KOPT-K1 (cell line): ENCODE data around the gene BRAT1.
"Not testable (repeated sequence)": the region's sequence is repeated elsewhere in the genome, so short reads cannot be mapped to it uniquely, and the experiment has no call there.

ENCODE experiments used
- H3K27ac ChIP-seq: fragments of 200-600 bp; sonication (generic); 2 replicates; pipeline ENCODE4 v1.5.1; 2016; ENCODE audit warnings: antibody characterized with exemption, mild to moderate bottlenecking, low read depth, low read length; ENCODE audit not compliant: poor library complexity, severe bottlenecking
- H3K36me3 ChIP-seq: fragments of 200-600 bp; sonication (generic); 2 replicates; pipeline ENCODE4 v1.5.1; 2017; ENCODE audit warnings: antibody characterized with exemption, mild to moderate bottlenecking, low read length, moderate library complexity; ENCODE audit not compliant: insufficient read depth
- H3K9me3 ChIP-seq: fragments of 200-600 bp; sonication (generic); 2 replicates; pipeline ENCODE4 v1.5.1; 2017; ENCODE audit warnings: antibody characterized with exemption, low read length, mild to moderate bottlenecking; ENCODE audit not compliant: insufficient read depth, poor library complexity, severe bottlenecking

The BRAT1 gene

GRCh38 chr7:2592375-2592865, 37.1 kb upstream of the BRAT1 start:
- Histone ChIP-seq H3K36me3 (peaks cover 20% of the 10 kb centered on the region; the same call in 1 of the 2 replicates), H3K9me3 (no peaks in the 10 kb centered on the region), H3K27ac (no peak overlapping the region)

- not testable (repeated sequence) for H3K9me3 ChIP-seq, H3K27ac ChIP-seq
- peaks cover 12% of the 10 kb centered on the region; the same call in 1 of the 2 replicates for H3K36me3 ChIP-seq
These were observed 34.6 kb upstream of the BRAT1 start for GRCh38 chr7:2589941-2590340.

GRCh38 chr7:2589341-2589740, 34.0 kb upstream of the BRAT1 start:
- H3K27ac ChIP-seq: no peak overlapping the region
- H3K9me3 ChIP-seq: no peaks in the 10 kb centered on the region
- H3K36me3 ChIP-seq: 0 out of 2 replicates have a peak, but pooled peaks cover 8% of the 10 kb centered on the region

- H3K9me3 ChIP-seq: no peaks in the 10 kb centered on the region
- no peak overlapping the region for H3K27ac ChIP-seq
- no peaks in the 10 kb centered on the region for H3K36me3 ChIP-seq
These were observed 32.5 kb upstream of the BRAT1 start for GRCh38 chr7:2587778-2588177.

- no peak overlapping the region for H3K27ac ChIP-seq
- no peaks in the 10 kb centered on the region for H3K36me3 ChIP-seq
- no peaks in the 10 kb centered on the region for H3K9me3 ChIP-seq
These were observed 31.8 kb upstream of the BRAT1 start for GRCh38 chr7:2587134-2587533.

- H3K36me3 ChIP-seq: no peaks in the 10 kb centered on the region
- no peak overlapping the region for H3K27ac ChIP-seq
- H3K9me3 ChIP-seq: no peaks in the 10 kb centered on the region
These were observed 31.1 kb upstream of the BRAT1 start for GRCh38 chr7:2586326-2587020.

GRCh38 chr7:2585446-2585845, 30.1 kb upstream of the BRAT1 start:
- no peak overlapping the region for H3K27ac ChIP-seq
- H3K36me3 ChIP-seq: no peaks in the 10 kb centered on the region
- no peaks in the 10 kb centered on the region for H3K9me3 ChIP-seq

- Histone ChIP-seq H3K27ac (no peak overlapping the region), H3K36me3 (no peaks in the 10 kb centered on the region), H3K9me3 (no peaks in the 10 kb centered on the region)
These were observed 28.7 kb upstream of the BRAT1 start for GRCh38 chr7:2583798-2584580.

- Histone ChIP-seq H3K9me3 (no peaks in the 10 kb centered on the region), H3K27ac (no peak overlapping the region), H3K36me3 (no peaks in the 10 kb centered on the region)
These were observed 26.8 kb upstream of the BRAT1 start for GRCh38 chr7:2582006-2582735.

GRCh38 chr7:2580636-2581035, 25.3 kb upstream of the BRAT1 start:
- Histone ChIP-seq H3K36me3 (no peaks in the 10 kb centered on the region), H3K27ac (no peak overlapping the region), H3K9me3 (no peaks in the 10 kb centered on the region)

GRCh38 chr7:2577914-2578680, 22.8 kb upstream of the BRAT1 start:
- Histone ChIP-seq H3K27ac (no peak overlapping the region), H3K9me3 (no peaks in the 10 kb centered on the region), H3K36me3 (no peaks in the 10 kb centered on the region)

- Histone ChIP-seq H3K9me3 (no peaks in the 10 kb centered on the region), H3K27ac (no peak overlapping the region), H3K36me3 (no peaks in the 10 kb centered on the region)
These were observed 21.6 kb upstream of the BRAT1 start for GRCh38 chr7:2576742-2577491.

GRCh38 chr7:2575733-2576340, 20.5 kb upstream of the BRAT1 start:
- H3K27ac ChIP-seq: no peak overlapping the region
- no peaks in the 10 kb centered on the region for H3K36me3 ChIP-seq
- H3K9me3 ChIP-seq: no peaks in the 10 kb centered on the region
